ENCODE data around the gene CERS4. TPM values are rescaled to one million over a fixed set of nuclear protein-coding genes. Genes with fewer than 3 reads are reported as not detected.
"Not testable (repeated sequence)": the region's sequence is repeated elsewhere in the genome, so short reads cannot be mapped to it uniquely, and the experiment has no call there.

Gene CERS4
- total and polyA plus RNA-seq, 2 donors (not counting 1 experiment from before 2014, with no cell fraction given): 104 to 125 TPM

- H3K4me2 ChIP-seq (replicated peaks; ENCODE audit: low read depth, low read length, poor library complexity, severe bottlenecking); H3K27ac Mint-ChIP-seq; H3K4me1 Mint-ChIP-seq; intact Hi-C loops (cut with micrococcal nuclease); H3K36me3 ChIP-seq (replicated peaks in 1 of 2; ENCODE audit: control extremely low read depth in 1 of 2, control insufficient read depth in 1 of 2, extremely low read depth in 1 of 2, insufficient read depth in 2 of 2, low read length in 1 of 2); H3K27me3 ChIP-seq (replicated peaks in 1 of 4; ENCODE audit: control extremely low read depth in 1 of 4, control insufficient read depth in 3 of 4, insufficient read depth in 4 of 4, low read length in 3 of 4); H3K4me3 Mint-ChIP-seq; H3K9me3 Mint-ChIP-seq (ENCODE audit: insufficient read depth); H3K27ac ChIP-seq (ENCODE audit: low read length in 2 of 2); H4K20me1 ChIP-seq (ENCODE audit: control insufficient read depth, insufficient read depth, low read length, poor library complexity, severe bottlenecking); H3K79me2 ChIP-seq (ENCODE audit: control insufficient read depth, insufficient read depth, low read length); DNase-seq; H3K27me3 Mint-ChIP-seq; H3K4me3 ChIP-seq (ENCODE audit: control extremely low read depth in 1 of 5, extremely low read depth in 1 of 5, insufficient read depth in 1 of 5, low read depth in 2 of 5, low read length in 4 of 5); H3K9ac ChIP-seq (ENCODE audit: low read length); POLR2A ChIA-PET; H2AFZ ChIP-seq (ENCODE audit: insufficient read depth, low read depth, low read length, poor library complexity, severe bottlenecking); H3K9me3 ChIP-seq (ENCODE audit: control extremely low read depth in 1 of 3, control insufficient read depth in 2 of 3, insufficient read depth in 1 of 3, low read length in 2 of 3); CTCF ChIA-PET; H3K4me1 ChIP-seq (ENCODE audit: control insufficient read depth in 2 of 2, insufficient read depth in 2 of 2, low read length in 2 of 2): not testable (repeated sequence)
- WGBS (ENCODE audit: insufficient coverage): no CpG with 5 or more reads among the region's 9 CpGs
- ATAC-seq (ENCODE audit: low read depth): peak; percentile 81
Observed at GRCh38 chr19:8291337-8291736, 82.2 kb downstream of the CERS4 start.

- H3K4me3 Mint-ChIP-seq: no peak overlapping the region
- Histone ChIP-seq H3K79me2 (ENCODE audit: control insufficient read depth, insufficient read depth, low read length) (peaks cover 7% of the 10 kb centered on the region), H2AFZ (ENCODE audit: insufficient read depth, low read depth, low read length, poor library complexity, severe bottlenecking) (no peak overlapping the region), H3K9me3 (ENCODE audit: control extremely low read depth in 1 of 3, control insufficient read depth in 2 of 3, insufficient read depth in 1 of 3, low read length in 2 of 3) (no peaks in the 10 kb centered on the region), H3K4me2 (replicated peaks; ENCODE audit: low read depth, low read length, poor library complexity, severe bottlenecking) (no peak overlapping the region), H4K20me1 (ENCODE audit: control insufficient read depth, insufficient read depth, low read length, poor library complexity, severe bottlenecking) (no peaks in the 10 kb centered on the region), H3K4me1 (ENCODE audit: control insufficient read depth in 2 of 2, insufficient read depth in 2 of 2, low read length in 2 of 2) (peaks cover 2 to 4% of the 10 kb centered on the region in 2 donors), H3K4me3 (ENCODE audit: control extremely low read depth in 1 of 5, extremely low read depth in 1 of 5, insufficient read depth in 1 of 5, low read depth in 2 of 5, low read length in 4 of 5) (no peak overlapping the region), H3K9ac (ENCODE audit: low read length) (no peak overlapping the region), H3K36me3 (replicated peaks in 1 of 2; ENCODE audit: control extremely low read depth in 1 of 2, control insufficient read depth in 1 of 2, extremely low read depth in 1 of 2, insufficient read depth in 2 of 2, low read length in 1 of 2) (no peaks in the 10 kb centered on the region), H3K27me3 (replicated peaks in 1 of 4; ENCODE audit: control extremely low read depth in 1 of 4, control insufficient read depth in 3 of 4, insufficient read depth in 4 of 4, low read length in 3 of 4) (no peaks in the 10 kb centered on the region), H3K27ac (ENCODE audit: low read length in 2 of 2) (no peak overlapping the region)
- no peak for TF ChIP-seq EZH2 (IDR thresholded peaks at IDR 0.05; ENCODE audit: borderline replicate concordance, insufficient read depth, low read depth, low read length, poor library complexity, severe bottlenecking)
- H3K27me3 Mint-ChIP-seq: no peaks in the 10 kb centered on the region
- ChIA-PET POLR2A (no interaction called here), CTCF (interaction anchor here (0.6 kb wide), 1 partner anchor 136 kb away, joined by 4 read pairs; no protein-coding TSS in a partner anchor)
- DNase-seq (no peak), ATAC-seq (ENCODE audit: low read depth) (no peak)
- 90% methylated on average over 6 of the region's 11 CpGs for WGBS (ENCODE audit: insufficient coverage)
- H3K4me1 Mint-ChIP-seq: peaks cover 7% of the 10 kb centered on the region
- no peaks in the 10 kb centered on the region for H3K9me3 Mint-ChIP-seq (ENCODE audit: insufficient read depth)
- no peak overlapping the region for H3K27ac Mint-ChIP-seq
- intact Hi-C loops (cut with micrococcal nuclease): loop anchor here (10.0 kb wide), 1 partner anchor 1108 kb away; no protein-coding TSS in a partner anchor
Observed at GRCh38 chr19:8302357-8302691, 93.2 kb downstream of the CERS4 start.
